Choroid plexus epithelial cell (primary cell): Measurements from ENCODE around the gene CCDC88C.
A peak's percentile ranks its signal among the peaks of the same experiment; 100 is the strongest.

Source experiments
- DNase-seq: peaks from one replicate; pipeline ENCODE4 v3.0.0-alpha.2; 2010; ENCODE audit warnings: low read depth
- H3K4me3 ChIP-seq: 2 replicates; pipeline ENCODE4 v1.5.1; 2011; ENCODE audit warnings: low read depth, mild to moderate bottlenecking, control low read depth, low read length, moderate library complexity
- TF ChIP-seq, protein P1 (sequence below): conservative IDR thresholded peaks from 2 replicates; pipeline ENCODE4 v1.5.1; 2011; ENCODE audit warnings: low read depth, mild to moderate bottlenecking, control low read depth, inconsistent platforms, low read length, moderate library complexity

Gene CCDC88C

DNA sequence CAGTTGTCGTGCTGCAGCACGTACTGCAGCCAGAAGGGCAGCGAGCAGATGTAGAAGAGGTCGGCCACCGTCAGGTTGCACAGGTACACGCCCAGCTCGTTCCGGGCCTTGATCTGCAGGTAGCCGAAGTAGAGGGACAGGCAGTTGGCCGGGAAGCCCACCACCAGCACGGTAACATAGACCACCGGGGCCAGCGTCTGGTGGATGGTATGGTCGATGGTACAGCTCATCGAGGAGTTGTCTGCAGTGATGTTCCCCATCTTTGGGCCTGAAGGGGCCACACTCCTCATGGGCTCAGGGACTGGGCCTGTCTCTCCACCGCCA is 182.9 kb downstream of the CCDC88C start:
- TF ChIP-seq, protein P1, sequence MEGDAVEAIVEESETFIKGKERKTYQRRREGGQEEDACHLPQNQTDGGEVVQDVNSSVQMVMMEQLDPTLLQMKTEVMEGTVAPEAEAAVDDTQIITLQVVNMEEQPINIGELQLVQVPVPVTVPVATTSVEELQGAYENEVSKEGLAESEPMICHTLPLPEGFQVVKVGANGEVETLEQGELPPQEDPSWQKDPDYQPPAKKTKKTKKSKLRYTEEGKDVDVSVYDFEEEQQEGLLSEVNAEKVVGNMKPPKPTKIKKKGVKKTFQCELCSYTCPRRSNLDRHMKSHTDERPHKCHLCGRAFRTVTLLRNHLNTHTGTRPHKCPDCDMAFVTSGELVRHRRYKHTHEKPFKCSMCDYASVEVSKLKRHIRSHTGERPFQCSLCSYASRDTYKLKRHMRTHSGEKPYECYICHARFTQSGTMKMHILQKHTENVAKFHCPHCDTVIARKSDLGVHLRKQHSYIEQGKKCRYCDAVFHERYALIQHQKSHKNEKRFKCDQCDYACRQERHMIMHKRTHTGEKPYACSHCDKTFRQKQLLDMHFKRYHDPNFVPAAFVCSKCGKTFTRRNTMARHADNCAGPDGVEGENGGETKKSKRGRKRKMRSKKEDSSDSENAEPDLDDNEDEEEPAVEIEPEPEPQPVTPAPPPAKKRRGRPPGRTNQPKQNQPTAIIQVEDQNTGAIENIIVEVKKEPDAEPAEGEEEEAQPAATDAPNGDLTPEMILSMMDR: no peak
- no peak overlapping the region for H3K4me3 ChIP-seq
- no peak for DNase-seq

DNA sequence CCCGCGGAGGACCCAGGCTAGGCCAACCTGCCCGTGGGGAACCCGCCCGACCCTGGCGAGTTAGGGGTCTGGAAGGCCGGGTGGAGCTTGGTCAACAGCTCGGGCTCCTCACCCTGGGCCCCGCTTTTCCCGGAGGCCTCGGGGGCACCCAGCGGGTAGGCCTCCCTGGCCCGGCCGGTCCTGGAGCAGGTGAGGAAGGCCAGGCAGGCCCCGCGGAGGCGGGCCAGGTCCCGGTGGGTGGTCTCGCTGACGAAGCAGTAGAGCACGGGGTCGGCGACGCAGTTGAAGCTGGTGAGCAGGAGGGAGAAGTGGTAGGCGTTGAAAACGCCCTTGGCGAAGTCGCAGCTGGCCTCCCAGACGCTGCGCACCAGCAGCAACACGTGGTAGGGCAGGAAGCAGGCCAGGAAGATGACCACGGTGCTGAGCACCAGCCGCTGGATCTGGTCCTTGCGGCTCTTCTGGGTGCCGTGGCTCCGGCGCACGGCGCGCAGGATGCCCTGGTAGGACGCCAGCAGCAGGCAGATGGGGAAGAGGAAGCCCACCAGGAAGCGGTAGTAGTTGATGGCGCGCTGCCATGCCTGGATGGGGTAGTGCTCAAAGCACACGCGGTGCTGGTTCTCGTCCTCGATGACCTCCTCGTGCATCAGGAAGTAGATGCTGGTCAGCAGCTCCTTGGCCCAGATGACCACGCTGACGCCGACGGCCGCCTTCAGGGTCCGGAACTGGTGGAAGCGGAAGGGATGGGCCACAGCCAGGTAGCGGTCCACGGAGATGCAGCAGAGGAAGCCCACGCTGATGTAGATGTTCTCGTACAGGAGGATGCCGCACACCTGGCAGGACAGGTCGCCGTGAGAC is 183.5 kb downstream of the CCDC88C start:
- no peak overlapping the region for H3K4me3 ChIP-seq
- TF ChIP-seq, protein P1: no peak
- no peak for DNase-seq

DNA sequence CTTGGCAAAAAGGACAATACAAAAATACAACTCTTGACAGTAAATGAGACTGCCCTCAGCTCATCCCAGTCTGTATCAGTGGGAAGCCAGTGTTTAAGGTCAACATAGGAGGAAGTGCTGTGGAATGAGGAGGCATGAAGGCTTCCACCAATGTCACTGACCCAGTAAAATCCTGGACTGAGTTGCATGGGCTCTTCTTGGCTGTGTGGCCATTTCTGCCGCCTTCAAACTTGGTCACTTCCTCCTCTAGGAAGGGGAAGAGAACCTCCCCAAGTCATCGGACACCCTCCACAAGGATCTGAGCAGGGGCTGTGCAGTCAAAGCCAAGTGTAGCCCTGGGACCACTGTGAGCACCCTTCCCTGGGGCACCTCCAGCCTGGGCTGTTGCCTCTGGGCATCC is 185.0 kb downstream of the CCDC88C start:
- H3K4me3 ChIP-seq: no peak overlapping the region
- TF ChIP-seq, protein P1: no peak
- DNase-seq: no peak

DNA sequence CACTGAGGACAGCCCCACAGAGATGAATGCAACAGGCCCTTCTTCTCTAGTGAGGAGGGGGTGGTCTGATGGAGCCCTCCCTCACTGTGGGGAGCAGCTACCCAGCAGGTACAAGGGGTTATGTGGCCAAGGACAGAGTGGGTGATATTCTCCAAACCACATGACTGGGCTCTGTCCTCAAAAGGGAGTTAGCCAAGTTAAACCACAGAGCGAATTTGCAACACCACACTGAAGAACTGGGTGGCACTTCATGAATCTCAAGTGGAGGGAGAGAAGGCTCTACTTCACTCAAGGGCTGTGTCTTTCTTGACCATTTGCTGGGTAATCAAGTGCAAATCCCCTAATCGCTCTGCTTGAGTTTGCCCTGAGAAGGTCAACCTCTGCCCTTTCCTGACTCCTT is 185.6 kb downstream of the CCDC88C start:
- TF ChIP-seq, protein P1: no peak
- DNase-seq: no peak
- H3K4me3 ChIP-seq: no peak overlapping the region

DNA sequence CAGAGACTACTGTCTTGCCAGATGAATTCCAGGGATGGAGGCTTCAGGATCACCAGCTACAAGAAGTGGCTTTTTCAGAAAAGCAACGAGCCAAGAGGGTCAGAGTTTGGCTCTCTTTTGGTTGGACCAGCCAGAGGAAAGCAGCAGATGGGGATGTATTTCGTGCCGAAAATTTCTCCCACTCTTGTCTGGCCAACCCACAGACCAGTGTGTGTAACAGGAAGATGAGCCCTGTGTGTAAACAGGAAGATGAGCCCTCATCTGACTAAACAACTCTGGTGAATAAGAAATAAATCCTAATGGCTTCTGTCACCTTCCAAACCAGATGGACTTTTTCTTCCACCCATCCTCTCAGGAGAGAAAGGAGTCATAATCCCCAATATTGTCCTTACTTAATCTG is 186.2 kb downstream of the CCDC88C start:
- DNase-seq: no peak
- TF ChIP-seq, protein P1: no peak
- H3K4me3 ChIP-seq: no peak overlapping the region

DNA sequence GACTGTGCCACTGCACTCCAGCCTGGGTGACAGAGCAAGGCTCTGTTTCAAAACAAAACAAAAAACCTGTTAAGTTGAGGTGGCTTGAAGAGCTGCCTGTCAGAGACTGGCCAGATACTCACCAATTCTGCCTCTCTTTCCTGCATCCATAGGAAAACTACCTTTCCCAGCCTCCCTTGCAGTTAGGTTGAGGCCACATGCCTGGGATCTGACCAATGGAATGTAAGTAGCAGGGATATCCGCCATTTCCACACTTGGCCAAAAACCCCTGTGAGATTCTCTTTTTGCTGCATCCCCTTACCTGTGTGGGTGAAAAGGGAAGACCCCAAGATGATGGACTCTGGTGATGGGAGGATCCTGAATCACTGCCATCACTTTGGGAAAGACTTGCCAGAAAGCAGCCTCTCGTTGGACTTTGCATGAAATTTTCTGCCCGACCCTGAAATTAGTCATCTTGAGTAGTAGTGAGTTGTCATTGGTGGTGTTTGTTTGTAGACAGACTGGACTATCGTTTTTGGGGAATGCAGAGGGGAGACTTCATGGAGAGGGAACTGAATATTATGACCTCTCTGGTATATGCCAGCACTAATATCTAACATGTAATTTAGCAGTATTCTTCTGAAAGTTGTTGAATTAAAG is 187.1 kb downstream of the CCDC88C start:
- TF ChIP-seq, protein P1: no peak
- no peak overlapping the region for H3K4me3 ChIP-seq
- DNase-seq: peak; percentile 45
